PC-9 (cell line): ENCODE data around the gene DCDC2B. TPM values are rescaled to one million over a fixed set of nuclear protein-coding genes. Genes with fewer than 3 reads are reported as not detected.

Source experiments
- BruUV-seq: library from RNA; stranded (reverse); fragments of 400-500 nt; replicated peaks from 2 replicates; lab custom pipeline; 2021; lab: Mats Ljungman, UMichigan
- CTCF ChIA-PET: fragments of 300-600 bp; sonication (Branson Sonifier 250); formaldehyde crosslinking; loops from one replicate; lab custom pipeline; 2022; ENCODE audit warnings: antibody characterized with exemption; lab: Charles Lee
- POLR2A ChIA-PET: fragments of 300-600 bp; sonication (Branson Sonifier 250); formaldehyde crosslinking; loops from one replicate; lab custom pipeline; 2022; ENCODE audit warnings: antibody characterized with exemption; ENCODE audit not compliant: unreplicated experiment; lab: Charles Lee
- DNase-seq, 2 experiments: peaks; one replicate each; pipeline versions ENCODE4 v3.0.0 to v3.0.0-alpha.2; 2015 to 2022; ENCODE audit warnings: mixed read lengths in 1 of 2
- H2AFZ ChIP-seq: fragments of 200-600 bp; sonication (generic); 2 replicates; pipeline ENCODE4 v1.8.1; 2017; ENCODE audit warnings: antibody characterized with exemption
- H3F3A ChIP-seq: fragments of 200-600 bp; sonication (generic); 2 replicates; pipeline ENCODE4 v1.8.1; 2017; ENCODE audit warnings: antibody characterized with exemption, mild to moderate bottlenecking, low read depth; ENCODE audit not compliant: insufficient read depth
- H3K27ac ChIP-seq: fragments of 200-600 bp; sonication (generic); 2 replicates; pipeline ENCODE4 v1.6.1; 2016; ENCODE audit warnings: mixed run types
- H3K27me3 ChIP-seq: fragments of 200-600 bp; sonication (generic); 2 replicates; pipeline ENCODE4 v1.6.1; 2016; ENCODE audit warnings: low read depth, mixed run types; ENCODE audit not compliant: insufficient read depth
- H3K36me3 ChIP-seq: fragments of 200-600 bp; sonication (generic); 2 replicates; pipeline ENCODE4 v1.6.1; 2016; ENCODE audit warnings: low read depth, mixed run types
- H3K4me1 ChIP-seq: fragments of 200-600 bp; sonication (generic); replicated peaks from 2 replicates; pipeline ENCODE4 v1.6.1; 2016; ENCODE audit warnings: mixed run types; ENCODE audit not compliant: insufficient read depth
- H3K4me2 ChIP-seq: fragments of 200-600 bp; sonication (generic); 2 replicates; pipeline ENCODE4 v1.6.1; 2017; ENCODE audit warnings: mixed run types
- H3K4me3 ChIP-seq: fragments of 200-600 bp; sonication (generic); 2 replicates; pipeline ENCODE4 v1.6.1; 2016; ENCODE audit warnings: mixed run types
- H3K79me2 ChIP-seq: fragments of 200-600 bp; sonication (generic); 2 replicates; pipeline ENCODE4 v1.6.1; 2017; ENCODE audit warnings: low read depth, mixed run types
- H3K9me2 ChIP-seq: fragments of 200-600 bp; sonication (generic); 2 replicates; pipeline ENCODE4 v1.8.1; 2017; ENCODE audit warnings: mild to moderate bottlenecking; ENCODE audit not compliant: insufficient read depth
- H3K9me3 ChIP-seq: fragments of 200-600 bp; sonication (generic); 2 replicates; pipeline ENCODE4 v1.8.1; 2016; ENCODE audit warnings: low read depth; ENCODE audit not compliant: insufficient read depth
- H4K20me1 ChIP-seq: fragments of 200-600 bp; sonication (generic); 2 replicates; pipeline ENCODE4 v1.8.1; 2017; ENCODE audit not compliant: insufficient read depth
- EZH2 ChIP-seq: fragments of 200-600 bp; sonication (generic); IDR thresholded peaks from 2 replicates; pipeline ENCODE4 v1.8.0; 2017; ENCODE audit warnings: antibody characterized with exemption, low read depth
- intact Hi-C: fragments of 100-400 bp; cut with micrococcal nuclease; formaldehyde crosslinking; loops from one replicate; pipeline ENCODE4 v1.10.0; 2022; ENCODE audit not compliant: unreplicated experiment
- total RNA-seq: library from RNA; stranded (reverse); gene quantifications from 2 replicates; pipeline ENCODE4 v1.2.3, GENCODE V29; 2021
- TF ChIP-seq, protein P1 (sequence below): fragments of 200-600 bp; sonication (generic); conservative IDR thresholded peaks from 2 replicates; pipeline ENCODE4 v1.6.1; 2017; ENCODE audit warnings: mixed run types, antibody characterized with exemption, mild to moderate bottlenecking, moderate library complexity

DCDC2B gene
- total RNA-seq, 1 experiment from 2014 or later: not detected

DNA sequence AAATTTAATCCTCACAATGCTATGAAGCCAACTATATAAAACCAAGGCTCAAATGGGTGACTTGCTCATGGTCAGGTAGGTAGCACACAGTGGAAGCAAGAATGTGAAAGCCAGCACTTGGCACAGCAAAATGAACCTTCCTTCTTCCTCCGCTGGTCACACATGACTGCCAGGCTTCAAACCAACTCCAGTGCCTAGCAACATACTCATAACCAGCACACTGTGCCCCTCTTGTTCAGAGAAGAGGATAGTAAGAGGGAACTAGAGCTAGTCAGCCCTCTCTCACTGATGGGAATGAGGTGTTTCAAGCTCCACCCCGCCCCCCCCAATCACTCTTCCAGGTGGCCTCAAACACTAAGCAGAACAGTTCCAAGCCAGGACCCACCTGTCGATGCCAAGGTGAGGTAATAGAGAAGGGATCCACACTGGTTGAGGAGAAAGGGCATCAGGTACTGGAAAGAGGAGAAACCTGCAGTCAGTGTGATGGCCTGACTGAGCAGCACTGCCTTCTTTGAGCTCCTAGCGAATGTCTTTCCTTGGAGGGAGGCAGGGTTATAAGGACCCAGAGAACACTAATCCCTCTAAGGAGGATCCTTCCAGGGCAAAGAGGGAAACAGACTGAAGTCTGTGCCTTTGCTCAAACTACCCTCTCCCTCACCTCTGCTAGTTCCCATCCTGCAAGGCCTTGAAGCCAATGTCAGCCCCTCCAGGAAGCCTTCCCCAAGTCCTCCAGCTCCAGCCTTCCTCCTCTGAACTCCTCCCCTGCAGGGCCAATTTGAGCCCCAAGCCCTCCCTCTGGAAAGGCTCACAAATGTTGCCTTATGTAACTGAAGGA, 12.1 kb downstream of the DCDC2B start:
- DNase-seq: no peak
- no peak for TF ChIP-seq EZH2
- TF ChIP-seq, protein P1, sequence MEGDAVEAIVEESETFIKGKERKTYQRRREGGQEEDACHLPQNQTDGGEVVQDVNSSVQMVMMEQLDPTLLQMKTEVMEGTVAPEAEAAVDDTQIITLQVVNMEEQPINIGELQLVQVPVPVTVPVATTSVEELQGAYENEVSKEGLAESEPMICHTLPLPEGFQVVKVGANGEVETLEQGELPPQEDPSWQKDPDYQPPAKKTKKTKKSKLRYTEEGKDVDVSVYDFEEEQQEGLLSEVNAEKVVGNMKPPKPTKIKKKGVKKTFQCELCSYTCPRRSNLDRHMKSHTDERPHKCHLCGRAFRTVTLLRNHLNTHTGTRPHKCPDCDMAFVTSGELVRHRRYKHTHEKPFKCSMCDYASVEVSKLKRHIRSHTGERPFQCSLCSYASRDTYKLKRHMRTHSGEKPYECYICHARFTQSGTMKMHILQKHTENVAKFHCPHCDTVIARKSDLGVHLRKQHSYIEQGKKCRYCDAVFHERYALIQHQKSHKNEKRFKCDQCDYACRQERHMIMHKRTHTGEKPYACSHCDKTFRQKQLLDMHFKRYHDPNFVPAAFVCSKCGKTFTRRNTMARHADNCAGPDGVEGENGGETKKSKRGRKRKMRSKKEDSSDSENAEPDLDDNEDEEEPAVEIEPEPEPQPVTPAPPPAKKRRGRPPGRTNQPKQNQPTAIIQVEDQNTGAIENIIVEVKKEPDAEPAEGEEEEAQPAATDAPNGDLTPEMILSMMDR: no peak

DNA sequence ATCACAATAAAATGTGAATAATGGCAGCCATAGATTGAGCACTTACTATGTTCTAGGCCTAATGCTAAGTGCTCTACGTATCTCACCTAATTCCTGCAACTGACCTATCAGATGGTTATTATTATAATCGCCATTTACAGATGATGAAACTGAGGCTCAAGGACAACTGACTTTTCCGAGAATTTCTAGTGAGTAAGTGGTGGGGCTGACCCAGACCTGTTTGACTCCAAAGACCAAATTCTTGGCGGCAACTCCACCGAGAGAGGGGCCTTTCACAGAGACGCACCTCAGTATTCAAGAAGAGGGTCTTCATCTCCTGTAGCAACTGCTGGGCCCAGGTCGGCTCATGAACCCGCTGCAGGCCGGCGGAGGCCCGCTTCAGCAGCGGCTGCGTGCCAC, 12.7 kb downstream of the DCDC2B start:
- Histone ChIP-seq H3K9me3 (no peaks in the 10 kb centered on the region), H3K27me3 (no peaks in the 10 kb centered on the region), H3K9me2 (no peaks in the 10 kb centered on the region), H3K4me1 (peaks cover 25% of the 10 kb centered on the region), H3K36me3 (peaks cover 30% of the 10 kb centered on the region), H4K20me1 (no peaks in the 10 kb centered on the region; the same call in 1 of the 2 replicates), H3K27ac (0 out of 2 replicates have a peak overlapping the region, but pooled peaks have one; percentile 59), H3F3A (peaks cover 24% of the 10 kb centered on the region; the same call in 1 of the 2 replicates), H2AFZ (peak overlapping the region; percentile 81), H3K4me3 (peak overlapping the region; percentile 85), H3K79me2 (peaks cover 46% of the 10 kb centered on the region), H3K4me2 (peak overlapping the region; percentile 99)
- intact Hi-C loops: loop anchor here (10.0 kb wide), 1 partner anchor 173 kb away; the partner anchor contains the start of gene BSDC1
- ChIA-PET POLR2A (no interaction called here), CTCF (interaction anchor here (1.0 kb wide), 1 partner anchor 180 kb away, joined by 3 read pairs; no protein-coding TSS in a partner anchor)
- no peak for TF ChIP-seq EZH2
- TF ChIP-seq, protein P1: no peak
- no peak for DNase-seq
- no TSS peak for BruUV-seq

More for the DNA sequence above, 12.1 kb downstream of the DCDC2B start:
- Histone ChIP-seq H3K79me2 (peaks cover 43% of the 10 kb centered on the region), H3K9me2 (no peaks in the 10 kb centered on the region), H3K27ac (0 out of 2 replicates have a peak overlapping the region, but pooled peaks have one; percentile 59), H3F3A (peaks cover 30% of the 10 kb centered on the region; the same call in 1 of the 2 replicates), H3K9me3 (no peaks in the 10 kb centered on the region), H3K27me3 (no peaks in the 10 kb centered on the region), H2AFZ (peak overlapping the region; percentile 81), H3K4me1 (peaks cover 25% of the 10 kb centered on the region), H3K4me2 (peak overlapping the region; percentile 99), H3K36me3 (peaks cover 30% of the 10 kb centered on the region), H3K4me3 (peak overlapping the region; percentile 85), H4K20me1 (no peaks in the 10 kb centered on the region; the same call in 1 of the 2 replicates)
- POLR2A ChIA-PET: interaction anchor here (0.6 kb wide), 1 partner anchor 121 kb away, joined by 3 read pairs; no protein-coding TSS in a partner anchor
- BruUV-seq: no TSS peak
- intact Hi-C loops: loop anchor here (10.0 kb wide), 1 partner anchor 174 kb away; the partner anchor contains the start of gene BSDC1
- CTCF ChIA-PET: interaction anchor here (0.6 to 1.0 kb wide), 2 partner anchors 180 to 468 kb away, joined by 3 read pairs; no protein-coding TSS in a partner anchor

DNA sequence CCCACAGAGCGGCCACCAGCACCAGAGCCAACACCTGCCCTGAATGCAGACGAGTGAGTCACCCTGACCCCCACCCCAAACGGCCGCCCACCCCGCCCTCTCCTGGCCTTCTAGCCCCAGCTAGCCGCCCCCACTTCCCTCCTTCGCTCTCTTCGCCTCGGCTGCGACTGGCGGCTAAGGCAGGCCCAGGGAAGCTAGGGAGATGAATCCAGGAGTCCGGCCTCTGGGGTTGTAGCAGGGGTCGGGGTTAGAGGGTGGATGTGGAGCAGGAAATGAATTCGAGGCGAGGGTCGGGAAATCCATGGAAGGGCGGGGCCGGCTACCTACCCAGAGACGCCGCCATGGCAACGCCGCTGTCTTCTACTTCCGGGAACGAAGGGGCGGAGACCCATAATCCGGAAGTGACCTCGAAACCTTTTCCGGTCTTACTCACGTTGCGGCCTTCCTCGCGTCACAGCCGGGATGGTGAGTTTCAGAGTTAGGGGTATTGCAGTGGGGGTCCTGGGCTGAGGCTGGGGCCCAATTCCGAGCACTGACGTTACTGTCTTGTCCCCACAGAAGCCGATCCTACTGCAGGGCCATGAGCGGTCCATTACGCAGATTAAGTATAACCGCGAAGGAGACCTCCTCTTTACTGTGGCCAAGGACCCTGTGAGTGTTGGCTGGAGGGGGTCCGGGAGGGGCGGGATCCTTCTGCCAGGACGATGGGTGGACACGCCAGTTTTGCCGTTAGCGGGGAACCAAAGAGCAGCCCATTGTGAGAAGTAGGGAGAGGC, 13.3 kb downstream of the DCDC2B start, which contains the start of the genes EIF3I and TMEM234:
Gene EIF3I (plus strand): TSS at position 428 of the 776 bp plus-strand sequence. CDS start 35 bp downstream, at position 463.
Gene TMEM234 (minus strand): TSS at position 374 of the 776 bp plus-strand sequence. CDS start 31 bp downstream, at position 343.
- intact Hi-C loops: loop anchor here (10.0 kb wide), 1 partner anchor 173 kb away; the partner anchor contains the start of gene BSDC1
- no peaks in the 10 kb centered on the region for H3K27me3 ChIP-seq
- no peaks in the 10 kb centered on the region for H3K9me2 ChIP-seq
- ChIA-PET CTCF (no interaction called here), POLR2A (interaction anchor here (0.5 kb wide), 1 partner anchor 93 kb away, joined by 6 read pairs; no protein-coding TSS in a partner anchor)
- peak within 1 kb of the TSS; percentile 59 for H3K27ac ChIP-seq
- no TSS peak for BruUV-seq
- peak within 1 kb of the TSS; percentile 99 for H3K4me2 ChIP-seq
- TF ChIP-seq, protein P1: no peak
- no peak for TF ChIP-seq EZH2
- H3K79me2 ChIP-seq: peaks cover 46% of the 10 kb centered on the region
- peak within 1 kb of the TSS; percentile 85 for H3K4me3 ChIP-seq
- peaks cover 25% of the 10 kb centered on the region for H3K4me1 ChIP-seq
- peaks cover 29% of the 10 kb centered on the region for H3K36me3 ChIP-seq
- no peaks in the 10 kb centered on the region for H3K9me3 ChIP-seq
- H3F3A ChIP-seq: peaks cover 21% of the 10 kb centered on the region; the same call in 1 of the 2 replicates
- H2AFZ ChIP-seq: peak within 1 kb of the TSS; percentile 81
- no peaks in the 10 kb centered on the region; the same call in 1 of the 2 replicates for H4K20me1 ChIP-seq
- DNase-seq: peak; percentile 87 to 88
